Peyer's patch (tissue), 4 donors: Measurements from ENCODE around the gene NEUROD1. TPM values are rescaled to one million over a fixed set of nuclear protein-coding genes. Genes with fewer than 3 reads are reported as not detected.

Experiments used
- DNase-seq, 3 donors: peaks; one replicate each; pipeline ENCODE4 v3.0.0-alpha.2; 2017 to 2019
- H3K27ac ChIP-seq, 4 donors: fragments of 200-600 bp; sonication (generic); one replicate each; pipeline ENCODE4 v1.5.1; 2016 to 2019
- H3K27me3 ChIP-seq, 2 donors: fragments of 200-600 bp; sonication (generic); one replicate each; pipeline ENCODE4 v1.5.1; 2019
- H3K36me3 ChIP-seq, 3 donors: fragments of 200-600 bp; sonication (generic); one replicate each; pipeline ENCODE4 v1.5.1; 2016 to 2019
- H3K4me1 ChIP-seq, 4 donors: fragments of 200-600 bp; sonication (generic); one replicate each; pipeline ENCODE4 v1.5.1; 2016 to 2019
- H3K4me3 ChIP-seq, 4 donors: fragments of 200-600 bp; sonication (generic); 1 replicate in 3 of 4; 2 replicates in 1 of 4; pipeline ENCODE4 v1.5.1; 2016 to 2019; ENCODE audit warnings: mild to moderate bottlenecking in 1 of 4
- H3K9me3 ChIP-seq, 4 donors: fragments of 200-600 bp; sonication (generic); one replicate each; pipeline ENCODE4 v1.5.1; 2016 to 2019; ENCODE audit warnings: mild to moderate bottlenecking in 1 of 4
- POLR2A ChIP-seq, 2 donors: fragments of 450-650 bp; IDR thresholded peaks; one replicate each; pipeline ENCODE4 v1.5.1; 2017; ENCODE audit warnings: antibody characterized with exemption in 2 of 2, mild to moderate bottlenecking in 2 of 2, moderate library complexity in 2 of 2
- total RNA-seq, 4 donors: library from RNA; depleted of rRNA; stranded (reverse); fragments of >200 nt; gene quantifications; one replicate each; pipeline ENCODE4 v1.1.0, GENCODE V29; 2016
- TF ChIP-seq, protein P1 (sequence below), 6 experiments: fragments of 450-650 bp in 4 of 6; fragments of 200-600 bp in 2 of 6; sonication (generic) in 1 of 6; IDR thresholded peaks; one replicate each; pipeline ENCODE4 v1.5.1; 2017 to 2019; ENCODE audit warnings: antibody characterized with exemption in 6 of 6, mild to moderate bottlenecking in 3 of 6, moderate library complexity in 1 of 6

NEUROD1 gene
- total RNA-seq, 4 donors from 2014 or later = 1.7 to 6.8 (median 3.1) TPM

DNA sequence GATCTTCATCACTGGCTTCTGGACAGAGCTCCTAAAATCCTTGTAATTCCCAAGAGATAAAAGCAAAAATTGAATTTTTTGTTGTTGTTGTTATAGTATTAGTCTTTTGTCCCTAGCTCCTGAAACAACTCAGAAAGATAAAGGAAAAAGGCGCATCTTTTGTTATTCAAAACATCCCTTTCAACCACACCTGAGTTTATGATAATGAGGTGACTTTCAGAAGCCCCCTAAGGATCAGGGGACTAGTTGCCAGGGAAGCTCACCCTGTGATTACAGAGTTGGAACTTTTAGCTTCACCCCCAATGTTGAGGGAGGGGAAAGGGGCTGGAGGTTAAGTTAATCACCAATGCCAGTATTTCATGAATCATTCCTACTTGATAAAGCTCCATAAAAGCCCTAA lies 13.1 kb downstream of the NEUROD1 start:
- Histone ChIP-seq H3K27me3 (no peaks in the 10 kb centered on the region), H3K36me3 (no peaks in the 10 kb centered on the region), H3K27ac (no peak overlapping the region), H3K4me1 (no peaks in the 10 kb centered on the region), H3K9me3 (no peaks in the 10 kb centered on the region), H3K4me3 (no peak overlapping the region)
- no peak for DNase-seq
- TF ChIP-seq POLR2A (IDR thresholded peaks at IDR 0.05) = no peak
- TF ChIP-seq, protein P1, sequence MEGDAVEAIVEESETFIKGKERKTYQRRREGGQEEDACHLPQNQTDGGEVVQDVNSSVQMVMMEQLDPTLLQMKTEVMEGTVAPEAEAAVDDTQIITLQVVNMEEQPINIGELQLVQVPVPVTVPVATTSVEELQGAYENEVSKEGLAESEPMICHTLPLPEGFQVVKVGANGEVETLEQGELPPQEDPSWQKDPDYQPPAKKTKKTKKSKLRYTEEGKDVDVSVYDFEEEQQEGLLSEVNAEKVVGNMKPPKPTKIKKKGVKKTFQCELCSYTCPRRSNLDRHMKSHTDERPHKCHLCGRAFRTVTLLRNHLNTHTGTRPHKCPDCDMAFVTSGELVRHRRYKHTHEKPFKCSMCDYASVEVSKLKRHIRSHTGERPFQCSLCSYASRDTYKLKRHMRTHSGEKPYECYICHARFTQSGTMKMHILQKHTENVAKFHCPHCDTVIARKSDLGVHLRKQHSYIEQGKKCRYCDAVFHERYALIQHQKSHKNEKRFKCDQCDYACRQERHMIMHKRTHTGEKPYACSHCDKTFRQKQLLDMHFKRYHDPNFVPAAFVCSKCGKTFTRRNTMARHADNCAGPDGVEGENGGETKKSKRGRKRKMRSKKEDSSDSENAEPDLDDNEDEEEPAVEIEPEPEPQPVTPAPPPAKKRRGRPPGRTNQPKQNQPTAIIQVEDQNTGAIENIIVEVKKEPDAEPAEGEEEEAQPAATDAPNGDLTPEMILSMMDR (IDR thresholded peaks at IDR 0.05) = no peak

DNA sequence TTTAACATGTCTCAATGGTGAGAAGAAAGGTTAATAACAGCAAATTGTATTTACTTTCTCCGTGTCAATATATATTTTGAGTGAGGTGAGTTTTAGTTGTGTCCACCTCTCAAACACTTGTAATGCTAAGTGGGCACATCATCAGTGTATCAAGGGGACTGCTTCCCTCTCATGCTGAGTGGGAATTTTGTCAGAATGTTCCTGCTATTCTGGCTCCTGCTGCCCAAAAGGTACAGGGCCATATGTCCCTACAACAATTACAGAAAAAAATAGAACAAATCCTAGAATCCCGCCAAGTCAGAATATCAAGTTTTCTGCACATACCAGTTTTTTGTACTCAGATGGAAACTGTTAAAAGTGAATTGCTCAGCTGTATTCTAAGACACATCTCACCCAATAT lies 18.0 kb downstream of the NEUROD1 start:
- H3K4me3 ChIP-seq = no peak overlapping the region
- TF ChIP-seq, protein P1 (IDR thresholded peaks at IDR 0.05) = no peak
- no peak for TF ChIP-seq POLR2A (IDR thresholded peaks at IDR 0.05)
- H3K4me1 ChIP-seq = peaks cover 0 to 3% (median under 1%) of the 10 kb centered on the region in 4 donors
- no peak for DNase-seq
- no peak overlapping the region for H3K27ac ChIP-seq
- H3K36me3 ChIP-seq = no peaks in the 10 kb centered on the region
- H3K9me3 ChIP-seq = no peaks in the 10 kb centered on the region
- H3K27me3 ChIP-seq = no peaks in the 10 kb centered on the region

DNA sequence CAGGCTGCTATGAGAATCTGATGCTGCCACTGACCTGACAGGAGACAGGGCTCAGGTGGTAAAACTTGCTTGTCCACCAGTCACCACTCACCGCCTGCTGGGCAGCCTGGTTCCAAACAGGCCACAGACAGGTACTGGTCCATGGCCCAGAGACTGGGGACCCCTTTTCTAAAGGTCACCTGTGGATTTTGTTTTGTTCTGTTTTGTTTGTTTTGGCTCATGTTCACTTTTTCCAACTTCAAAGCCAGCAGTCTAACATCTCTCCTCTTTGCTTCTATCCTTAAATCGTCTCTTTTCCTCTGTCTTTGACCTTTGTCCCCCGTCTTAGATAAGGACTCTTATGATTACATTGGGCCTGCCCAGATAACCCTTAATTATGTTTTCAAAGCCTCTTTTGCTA lies 20.1 kb downstream of the NEUROD1 start:
- no peaks in the 10 kb centered on the region for H3K27me3 ChIP-seq
- H3K4me1 ChIP-seq = peaks cover 0 to 8% (median 3%) of the 10 kb centered on the region in 4 donors
- no peak for TF ChIP-seq POLR2A (IDR thresholded peaks at IDR 0.05)
- TF ChIP-seq, protein P1 (IDR thresholded peaks at IDR 0.05) = peak in 1 of 6 experiments; percentile 26
- no peaks in the 10 kb centered on the region for H3K9me3 ChIP-seq
- no peaks in the 10 kb centered on the region for H3K36me3 ChIP-seq
- no peak for DNase-seq
- no peak overlapping the region for H3K27ac ChIP-seq
- H3K4me3 ChIP-seq = no peak overlapping the region

DNA sequence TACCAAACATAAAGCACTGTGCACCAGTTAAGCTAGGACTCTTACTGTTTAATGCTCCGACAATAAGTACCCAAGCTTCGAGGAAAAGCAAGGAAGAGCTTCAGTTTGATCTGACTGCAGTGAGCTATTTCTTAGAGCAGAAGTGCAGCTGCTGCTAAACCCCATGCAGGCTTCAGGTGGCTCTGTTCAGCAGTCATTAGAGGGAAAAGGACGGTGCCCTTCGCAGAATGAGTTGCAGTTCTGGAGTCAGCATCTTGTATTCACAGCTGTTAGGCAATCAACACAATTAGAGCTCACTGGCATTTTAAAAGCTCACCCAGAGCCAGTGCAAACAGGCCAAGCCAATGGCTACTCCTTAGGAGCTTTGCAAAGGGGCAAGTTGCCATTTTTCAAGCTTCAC lies 21.9 kb downstream of the NEUROD1 start:
- H3K27ac ChIP-seq = no peak overlapping the region
- TF ChIP-seq POLR2A (IDR thresholded peaks at IDR 0.05) = no peak
- TF ChIP-seq, protein P1 (IDR thresholded peaks at IDR 0.05) = no peak
- H3K4me1 ChIP-seq = peaks cover 0 to 8% (median 3%) of the 10 kb centered on the region in 4 donors
- no peak for DNase-seq
- H3K9me3 ChIP-seq = no peaks in the 10 kb centered on the region
- no peak overlapping the region for H3K4me3 ChIP-seq
- H3K36me3 ChIP-seq = no peaks in the 10 kb centered on the region
- H3K27me3 ChIP-seq = no peaks in the 10 kb centered on the region

DNA sequence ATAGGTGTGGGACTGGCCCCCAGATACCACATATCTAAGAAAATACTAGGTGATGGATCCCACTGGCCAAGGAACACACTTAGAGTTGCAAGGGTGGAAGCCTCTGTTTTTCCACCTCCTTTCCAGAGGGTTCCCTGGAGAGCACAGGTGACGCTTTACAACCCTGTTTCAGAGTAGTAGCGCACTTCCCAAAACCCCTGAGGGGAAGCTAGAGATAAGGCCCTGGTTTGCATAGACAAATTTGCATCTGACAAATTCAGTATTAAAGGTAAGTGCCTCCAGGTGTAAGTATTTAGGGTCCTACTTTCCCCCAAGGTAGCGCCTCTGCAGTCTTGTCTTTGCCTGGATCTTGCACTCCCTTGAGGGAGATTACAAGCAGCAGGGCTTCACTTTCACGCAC lies 22.9 kb downstream of the NEUROD1 start:
- H3K9me3 ChIP-seq = no peaks in the 10 kb centered on the region
- peak overlapping the region; percentile 47 to 66 (median 60) for H3K4me3 ChIP-seq
- peak overlapping the region in 1 of 4 donors; percentile 80 for H3K27ac ChIP-seq
- no peak for DNase-seq
- H3K36me3 ChIP-seq = no peaks in the 10 kb centered on the region
- H3K27me3 ChIP-seq = no peaks in the 10 kb centered on the region
- TF ChIP-seq POLR2A (IDR thresholded peaks at IDR 0.05) = no peak
- H3K4me1 ChIP-seq = peaks cover 0 to 8% (median 3%) of the 10 kb centered on the region in 4 donors

DNA sequence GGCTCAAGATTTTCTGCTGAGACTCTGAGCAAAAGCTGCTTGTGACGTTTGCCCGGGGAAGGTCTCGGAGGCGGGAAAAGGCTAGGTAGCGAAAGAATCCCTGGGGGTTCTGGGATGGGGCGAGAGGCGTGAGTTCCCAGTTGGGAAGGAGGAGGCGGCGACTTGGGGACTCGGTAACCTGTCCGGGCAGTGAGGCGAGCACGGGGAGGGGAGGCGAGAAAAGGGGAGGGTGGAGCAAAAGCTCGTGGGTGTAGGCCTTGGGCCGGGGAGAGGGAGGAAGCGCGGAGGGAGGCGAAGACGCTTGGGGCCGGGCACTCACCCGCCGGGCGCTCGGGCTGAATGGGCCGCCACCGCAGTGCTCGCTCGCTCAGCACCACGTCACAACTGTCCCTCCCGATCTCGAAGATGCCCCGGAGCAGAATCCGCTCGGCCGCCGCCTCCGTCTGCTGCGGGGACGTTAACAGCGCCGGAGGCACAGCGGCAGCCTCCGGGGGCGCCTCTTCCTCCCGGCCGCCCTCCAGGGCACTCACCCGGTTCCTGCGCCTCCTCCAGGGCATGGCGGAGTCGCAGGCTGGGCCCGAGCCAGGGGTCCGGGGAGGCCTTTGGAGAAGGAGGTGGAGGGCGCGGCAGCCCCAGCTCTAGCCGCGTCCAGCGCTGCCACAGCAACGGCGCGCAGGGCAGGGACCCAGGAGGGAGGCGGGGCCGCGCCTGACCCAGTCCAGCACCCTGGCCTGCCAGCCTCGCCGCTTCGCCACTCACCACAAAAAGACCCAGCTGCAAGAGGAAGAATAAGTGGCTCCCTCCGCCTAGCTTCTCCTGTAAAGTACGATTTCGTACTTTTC lies 23.6 kb downstream of the NEUROD1 start, which contains the start of gene CERKL:
CERKL (minus strand) TSS at position 656 of the 842 bp plus-strand sequence; CDS start at position 557, 99 bp downstream.
- H3K9me3 ChIP-seq = no peaks in the 10 kb centered on the region
- peak within 1 kb of the TSS in 3 of 4 donors; percentile 8 to 80 (median 24) for H3K27ac ChIP-seq
- TF ChIP-seq, protein P1 (IDR thresholded peaks at IDR 0.05) = no peak
- peak in 1 of 2 donors; percentile 14 for TF ChIP-seq POLR2A (IDR thresholded peaks at IDR 0.05)
- H3K4me3 ChIP-seq = peak within 1 kb of the TSS; percentile 47 to 66 (median 60)
- no peaks in the 10 kb centered on the region for H3K36me3 ChIP-seq
- H3K4me1 ChIP-seq = peaks cover 0 to 8% (median 3%) of the 10 kb centered on the region in 4 donors
- DNase-seq = peak in 2 of 3 donors; percentile 74 to 79
- no peaks in the 10 kb centered on the region for H3K27me3 ChIP-seq
